ENCODE results near the gene ACVR2A. TPM values are rescaled to one million over a fixed set of nuclear protein-coding genes. Genes with fewer than 3 reads are reported as not detected.

ACVR2A gene
- 10.2 TPM for total RNA-seq
- long read RNA-seq, full-length matches to known transcripts: 2 of 3 reads
- long read RNA-seq, partial matches to known transcripts: 1 of 3 reads
- long read RNA-seq, other reads (novel, unspliced or antisense): 0 of 3 reads

- ATAC-seq (ENCODE audit: poor library complexity) (peak; percentile 28), DNase-seq (peak; percentile 50)
- intact Hi-C loops (cut with DNase I): no loop called here
Observed at GRCh38 chr2:147844697-147845410, at the start of gene ACVR2A. TSS of gene ACVR2A (plus strand) at chr2:147845029. CDS start at chr2:147845153, 124 bp downstream.

- no peak for ATAC-seq (ENCODE audit: poor library complexity)
- DNase-seq: no peak
- intact Hi-C loops (cut with DNase I): no loop called here
Observed at GRCh38 chr2:147800316-147800715, 44.5 kb upstream of the ACVR2A start.

- DNase-seq (no peak), ATAC-seq (ENCODE audit: poor library complexity) (no peak)
- intact Hi-C loops (cut with DNase I): no loop called here
Observed at GRCh38 chr2:147806846-147807245, 38.0 kb upstream of the ACVR2A start.

GRCh38 chr2:147808520-147808919 lies 36.3 kb upstream of the ACVR2A start:
- no peak for DNase-seq
- no peak for ATAC-seq (ENCODE audit: poor library complexity)
- intact Hi-C loops (cut with DNase I): no loop called here

GRCh38 chr2:147810883-147811765 lies 33.7 kb upstream of the ACVR2A start:
- intact Hi-C loops (cut with DNase I): no loop called here

GRCh38 chr2:147818741-147819140 lies 26.1 kb upstream of the ACVR2A start:
- ATAC-seq (ENCODE audit: poor library complexity): no peak
- DNase-seq: no peak
- intact Hi-C loops (cut with DNase I): no loop called here

More at GRCh38 chr2:147810883-147811765, 33.7 kb upstream of the ACVR2A start:
- DNase-seq (no peak), ATAC-seq (ENCODE audit: poor library complexity) (no peak)

- DNase-seq (no peak), ATAC-seq (ENCODE audit: poor library complexity) (no peak)
- intact Hi-C loops (cut with DNase I): no loop called here
Observed at GRCh38 chr2:147824620-147825019, 20.2 kb upstream of the ACVR2A start.

GRCh38 chr2:147826278-147827087 lies 18.3 kb upstream of the ACVR2A start:
- DNase-seq: no peak
- ATAC-seq (ENCODE audit: poor library complexity): no peak
- intact Hi-C loops (cut with DNase I): no loop called here

GRCh38 chr2:147827088-147827375 lies 17.8 kb upstream of the ACVR2A start:
- intact Hi-C loops (cut with DNase I): no loop called here
- ATAC-seq (ENCODE audit: poor library complexity) (no peak), DNase-seq (no peak)

GRCh38 chr2:147829106-147829505 lies 15.7 kb upstream of the ACVR2A start:
- DNase-seq: no peak
- intact Hi-C loops (cut with DNase I): no loop called here
- ATAC-seq (ENCODE audit: poor library complexity): no peak

GRCh38 chr2:147836099-147836498 lies 8.7 kb upstream of the ACVR2A start:
- ATAC-seq (ENCODE audit: poor library complexity) (no peak), DNase-seq (no peak)
- intact Hi-C loops (cut with DNase I): no loop called here

- intact Hi-C loops (cut with DNase I): no loop called here
- no peak for ATAC-seq (ENCODE audit: poor library complexity)
Observed at GRCh38 chr2:147843391-147843863, 1.4 kb upstream of the ACVR2A start.

GRCh38 chr2:147843864-147844696 lies 749 bp upstream of the ACVR2A start:
- intact Hi-C loops (cut with DNase I): no loop called here
- ATAC-seq (ENCODE audit: poor library complexity) (peak; percentile 95), DNase-seq (peak; percentile 95)

More at GRCh38 chr2:147843391-147843863, 1.4 kb upstream of the ACVR2A start:
- no peak for DNase-seq

GRCh38 chr2:147845411-147845971 lies 662 bp downstream of the ACVR2A start:
- DNase-seq: no peak
- intact Hi-C loops (cut with DNase I): no loop called here
- ATAC-seq (ENCODE audit: poor library complexity): no peak

GRCh38 chr2:147846412-147847081 lies 1.7 kb downstream of the ACVR2A start:
- no peak for DNase-seq
- no peak for ATAC-seq (ENCODE audit: poor library complexity)
- intact Hi-C loops (cut with DNase I): no loop called here

- no peak for DNase-seq
- intact Hi-C loops (cut with DNase I): no loop called here
- ATAC-seq (ENCODE audit: poor library complexity): no peak
Observed at GRCh38 chr2:147847746-147848391, 3.0 kb downstream of the ACVR2A start.

- intact Hi-C loops (cut with DNase I): no loop called here
- ATAC-seq (ENCODE audit: poor library complexity) (no peak), DNase-seq (no peak)
Observed at GRCh38 chr2:147850838-147851237, 6.0 kb downstream of the ACVR2A start.

All from Right ventricle myocardium superior (tissue), 1 donor.